Ramos (cell line): ENCODE measurements around the gene SERPINB6.
"Not testable (repeated sequence)": the region's sequence is repeated elsewhere in the genome, so short reads cannot be mapped to it uniquely, and the experiment has no call there.

Experiments
- in situ Hi-C: fragments of 300-500 bp; cut with MboI; formaldehyde crosslinking; loops from one replicate; pipeline ENCODE4 v1.14.3; 2022; ENCODE audit warnings: low sequenced_read_pairs; ENCODE audit not compliant: unreplicated experiment

The SERPINB6 gene

DNA sequence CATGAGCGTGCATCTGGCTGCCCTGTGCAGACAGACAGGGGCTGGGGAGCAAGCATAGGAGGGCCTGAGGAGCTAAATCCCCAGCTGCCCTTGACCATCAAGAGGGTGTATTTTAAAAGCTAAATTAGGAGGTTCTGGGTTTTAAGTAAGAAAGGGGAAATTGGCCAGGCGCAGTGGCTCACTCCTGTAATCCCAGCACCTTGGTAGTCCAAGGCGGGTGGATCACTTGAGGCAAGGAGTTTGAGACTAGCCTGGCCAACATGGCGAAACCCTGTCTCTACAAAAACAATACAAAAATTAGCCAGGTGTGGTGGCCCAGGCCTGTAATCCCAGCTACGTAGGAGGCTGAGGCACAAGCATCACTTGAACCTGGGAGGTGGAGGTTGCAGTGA is 27.8 kb downstream of the SERPINB6 start:
- in situ Hi-C loops, result no loop called here

GRCh38 chr6:2942914-2943563 is 28.3 kb downstream of the SERPINB6 start:
- in situ Hi-C loops, result no loop called here

DNA sequence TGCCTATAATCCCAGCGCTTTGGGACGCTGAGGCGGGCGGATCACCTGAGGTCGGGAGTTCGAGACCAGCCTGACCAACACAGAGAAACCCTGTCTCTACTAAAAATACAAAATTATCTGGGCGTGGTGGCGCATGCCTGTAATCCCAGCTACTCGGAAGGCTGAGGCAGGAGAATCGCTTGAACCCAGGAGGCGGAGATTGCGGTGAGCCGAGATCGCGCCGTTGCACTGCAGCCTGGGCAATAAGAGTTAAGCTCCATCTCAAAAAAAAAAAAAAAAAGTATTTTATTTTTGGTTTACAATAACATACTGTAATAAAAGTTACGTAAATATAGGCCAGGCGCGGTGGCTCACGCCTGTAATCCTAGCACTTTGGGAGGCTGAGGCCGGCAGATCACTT is 29.3 kb downstream of the SERPINB6 start:
- in situ Hi-C loops, result not testable (repeated sequence)

- in situ Hi-C loops, result no loop called here
Observed at GRCh38 chr6:2940851-2941250, 30.5 kb downstream of the SERPINB6 start.

DNA sequence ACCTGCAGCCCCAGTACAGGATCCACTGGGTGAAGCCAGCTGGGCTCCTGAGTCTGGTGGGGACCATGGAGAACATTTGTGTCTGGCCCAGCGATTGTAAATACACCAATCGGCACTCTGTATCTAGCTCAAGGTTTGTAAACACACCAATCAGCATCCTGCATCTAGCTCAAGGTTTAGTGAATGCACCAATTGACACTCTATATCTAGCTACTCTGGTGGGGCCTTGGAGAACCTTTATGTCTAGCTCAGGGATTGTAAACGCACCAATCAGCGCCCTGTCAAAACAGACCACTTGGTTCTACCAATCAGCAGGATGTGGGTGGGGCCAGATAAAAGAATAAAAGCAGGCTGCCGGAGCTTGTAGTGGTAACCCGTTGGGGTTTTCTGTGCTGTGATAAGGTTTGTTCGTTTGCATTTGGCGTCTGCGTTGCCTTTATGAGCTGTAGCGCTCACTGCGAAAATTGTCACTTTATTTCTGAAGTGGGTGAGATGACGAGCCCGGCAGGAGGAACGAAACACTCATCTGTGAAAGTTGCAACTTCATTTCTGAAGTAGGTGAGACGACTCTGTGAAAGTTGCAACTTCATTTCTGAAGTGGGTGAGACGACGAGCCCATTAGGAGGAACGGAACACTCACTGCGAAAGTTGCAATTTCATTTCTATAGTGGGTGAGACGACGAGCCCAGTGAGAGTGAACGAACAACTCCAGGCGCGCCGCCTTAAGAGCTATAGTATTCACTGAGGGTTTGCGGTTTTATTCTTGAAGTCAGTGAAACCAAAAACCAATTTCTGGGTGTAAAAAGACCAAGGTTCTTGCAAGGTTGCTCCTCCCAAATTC is 31.1 kb downstream of the SERPINB6 start:
- in situ Hi-C loops, result no loop called here

- in situ Hi-C loops, result loop anchor here (5.0 kb wide), 1 partner anchor 97 kb away; the partner anchor contains the start of gene SERPINB1
Observed at GRCh38 chr6:2939315-2940009, 31.9 kb downstream of the SERPINB6 start.

GRCh38 chr6:2938632-2939083 is 32.7 kb downstream of the SERPINB6 start:
- in situ Hi-C loops, result loop anchor here (5.0 kb wide), 1 partner anchor 96 kb away; the partner anchor contains the start of gene SERPINB1

GRCh38 chr6:2938004-2938631 is 33.2 kb downstream of the SERPINB6 start:
- in situ Hi-C loops, result loop anchor here (5.0 kb wide), 1 partner anchor 96 kb away; the partner anchor contains the start of gene SERPINB1

DNA sequence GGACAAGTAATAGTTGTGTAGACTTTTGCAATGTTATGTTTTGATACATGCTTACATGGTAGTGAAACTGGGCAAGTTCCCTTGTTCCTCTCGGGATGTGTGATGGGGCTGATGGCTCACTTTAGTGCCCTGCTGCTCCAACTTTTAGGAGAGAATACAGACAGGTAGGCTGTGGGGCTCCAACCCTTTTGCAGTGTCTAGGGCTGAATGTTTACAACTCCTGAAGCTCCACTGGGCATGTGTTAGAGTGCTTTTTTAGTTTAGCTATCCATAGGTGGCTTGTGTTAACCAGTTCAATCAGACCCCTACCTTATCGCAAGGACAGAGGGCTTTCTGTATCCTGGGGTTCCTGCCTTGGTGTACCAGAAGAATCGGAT is 33.8 kb downstream of the SERPINB6 start:
- in situ Hi-C loops, result loop anchor here (5.0 kb wide), 1 partner anchor 95 kb away; the partner anchor contains the start of gene SERPINB1

- in situ Hi-C loops, result loop anchor here (5.0 kb wide), 1 partner anchor 93 kb away; the partner anchor contains the start of gene SERPINB1
Observed at GRCh38 chr6:2935566-2936291, 35.6 kb downstream of the SERPINB6 start.

GRCh38 chr6:2934057-2934456 is 37.3 kb downstream of the SERPINB6 start:
- in situ Hi-C loops, result no loop called here

- in situ Hi-C loops, result not testable (repeated sequence)
Observed at GRCh38 chr6:2932911-2933310, 38.5 kb downstream of the SERPINB6 start.

DNA sequence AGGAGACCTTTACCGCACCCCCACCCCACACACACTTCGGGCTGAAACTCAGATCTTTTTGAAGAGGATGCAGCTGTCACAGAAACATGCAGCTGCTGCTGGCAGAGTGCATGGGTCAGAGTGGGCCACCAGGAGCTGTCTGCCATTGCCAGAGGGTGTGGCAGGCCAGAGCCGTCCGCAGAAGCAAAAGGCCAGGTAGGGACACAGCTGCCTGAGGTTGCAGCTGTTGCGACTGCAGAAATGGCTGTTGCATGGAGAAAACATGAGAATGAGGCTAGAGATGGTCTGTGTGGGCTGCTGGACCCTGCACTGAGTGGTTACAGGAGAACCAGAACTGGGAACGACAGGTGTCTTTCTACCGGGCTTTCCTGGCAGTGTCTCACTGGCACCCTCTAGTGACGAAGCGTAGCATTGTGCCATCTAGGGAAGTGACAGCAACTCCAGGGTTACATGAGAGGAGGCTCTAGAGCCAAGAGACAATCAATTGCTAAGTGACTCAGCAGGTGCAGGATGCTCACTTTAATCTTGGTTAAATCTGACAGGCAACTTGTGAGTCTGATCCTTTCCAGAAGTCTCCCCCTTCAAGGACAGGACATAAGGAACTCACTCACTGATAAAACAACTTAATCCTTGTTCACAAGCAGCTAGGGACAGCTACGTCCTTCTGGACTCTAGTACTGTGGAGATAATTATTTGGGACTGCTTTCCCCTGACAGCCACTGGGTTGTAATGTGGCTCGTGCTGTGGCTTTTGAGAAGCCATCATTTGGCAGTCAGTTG is 39.2 kb downstream of the SERPINB6 start:
- in situ Hi-C loops, result no loop called here

- in situ Hi-C loops, result no loop called here
Observed at GRCh38 chr6:2931055-2931454, 40.3 kb downstream of the SERPINB6 start.

- in situ Hi-C loops, result not testable (repeated sequence)
Observed at GRCh38 chr6:2927931-2928330, 43.4 kb downstream of the SERPINB6 start.

DNA sequence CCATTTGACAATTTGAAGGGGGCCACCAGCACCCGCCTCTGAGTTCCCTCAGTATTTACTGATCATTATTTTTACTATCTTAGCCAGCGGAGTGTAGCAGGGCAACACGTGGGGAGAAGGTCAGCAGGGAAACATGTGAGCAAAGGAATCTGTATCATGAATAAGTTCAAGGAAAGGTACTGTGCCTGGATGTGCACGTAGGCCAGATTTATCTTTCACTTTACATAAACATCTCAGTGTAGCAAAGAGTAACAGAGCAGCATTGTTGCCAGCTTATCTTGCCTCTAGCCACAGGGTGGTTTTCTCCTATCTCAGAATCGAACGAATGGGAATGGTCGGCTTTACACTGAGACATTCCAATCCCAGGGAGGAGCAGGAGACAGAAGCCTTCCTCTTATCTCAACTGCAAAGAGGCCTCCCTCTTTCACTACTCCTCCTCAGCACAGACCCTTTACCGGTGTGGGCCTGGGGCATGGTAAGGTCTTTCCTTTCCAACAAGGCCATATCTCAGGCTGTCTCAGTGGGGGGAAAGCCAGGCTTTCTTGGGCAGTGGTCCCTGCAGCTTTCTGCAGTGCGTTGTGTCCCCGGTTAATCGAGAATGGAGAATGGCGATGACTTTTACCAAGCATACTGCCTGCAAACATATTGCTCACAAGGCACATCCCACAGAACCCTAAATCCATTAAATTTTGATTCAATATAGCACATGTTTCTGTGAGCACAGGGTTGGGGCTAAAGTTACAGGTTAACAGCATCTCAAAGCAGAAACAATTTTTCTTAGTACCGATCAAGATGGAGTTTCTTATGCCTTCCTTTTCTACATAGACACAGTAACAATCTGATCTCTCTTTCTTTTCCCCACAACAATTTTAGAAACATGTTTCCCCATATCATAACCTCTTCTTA is 45.3 kb downstream of the SERPINB6 start:
- in situ Hi-C loops, result not testable (repeated sequence)

- in situ Hi-C loops, result no loop called here
Observed at GRCh38 chr6:2921520-2922115, 49.7 kb downstream of the SERPINB6 start.
